HUES6 (cell line): Measurements from ENCODE around the gene ACVR1C.

Source experiments
- H3K27ac ChIP-seq: 2 replicates; pipeline ENCODE4 v1.7.0; 2013; ENCODE audit warnings: low read depth, mild to moderate bottlenecking, low read length, inconsistent platforms
- H3K27me3 ChIP-seq: 2 replicates; pipeline ENCODE4 v1.6.1; 2013; ENCODE audit warnings: low read length; ENCODE audit not compliant: control insufficient read depth, insufficient read depth
- H3K36me3 ChIP-seq: 2 replicates; pipeline ENCODE4 v1.6.1; 2013; ENCODE audit warnings: low read length; ENCODE audit not compliant: control insufficient read depth, insufficient read depth
- H3K4me1 ChIP-seq: 2 replicates; pipeline ENCODE4 v1.6.1; 2013; ENCODE audit warnings: low read length; ENCODE audit not compliant: control insufficient read depth, insufficient read depth
- H3K4me3 ChIP-seq: 2 replicates; pipeline ENCODE4 v1.5.1; 2013; ENCODE audit warnings: low read depth, low read length
- H3K9ac ChIP-seq: one replicate; pipeline ENCODE4 v1.6.1; 2013; ENCODE audit warnings: mild to moderate bottlenecking, low read length
- H3K9me3 ChIP-seq: 2 replicates; pipeline ENCODE4 v1.6.1; 2013; ENCODE audit warnings: low read depth, low read length; ENCODE audit not compliant: control insufficient read depth, insufficient read depth

ACVR1C gene

DNA sequence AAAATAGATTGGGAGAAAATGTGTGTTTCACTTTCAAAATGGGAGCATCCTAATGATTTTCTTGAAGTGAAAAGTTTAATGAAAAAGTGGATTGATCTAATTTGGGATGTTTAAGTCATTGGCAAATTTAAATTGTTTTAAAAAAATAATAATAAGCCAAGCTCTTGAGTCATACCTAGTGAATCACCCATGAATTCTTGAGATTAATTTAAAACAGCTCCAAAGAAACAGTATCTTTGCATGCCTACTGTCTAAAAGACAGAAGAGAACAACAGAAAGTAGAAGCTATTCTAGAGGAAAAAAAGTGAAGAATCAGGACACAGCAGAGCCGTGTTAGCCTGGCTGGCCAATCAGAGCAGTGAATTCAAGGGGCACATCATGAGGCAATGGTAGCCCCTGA is 7.7 kb downstream of the ACVR1C start:
- no peak overlapping the region for H3K27ac ChIP-seq
- H3K4me3 ChIP-seq, result no peak overlapping the region
- H3K9me3 ChIP-seq, result no peaks in the 10 kb centered on the region
- no peaks in the 10 kb centered on the region for H3K4me1 ChIP-seq
- no peak overlapping the region for H3K9ac ChIP-seq
- peaks cover 28% of the 10 kb centered on the region for H3K27me3 ChIP-seq
- no peaks in the 10 kb centered on the region for H3K36me3 ChIP-seq

DNA sequence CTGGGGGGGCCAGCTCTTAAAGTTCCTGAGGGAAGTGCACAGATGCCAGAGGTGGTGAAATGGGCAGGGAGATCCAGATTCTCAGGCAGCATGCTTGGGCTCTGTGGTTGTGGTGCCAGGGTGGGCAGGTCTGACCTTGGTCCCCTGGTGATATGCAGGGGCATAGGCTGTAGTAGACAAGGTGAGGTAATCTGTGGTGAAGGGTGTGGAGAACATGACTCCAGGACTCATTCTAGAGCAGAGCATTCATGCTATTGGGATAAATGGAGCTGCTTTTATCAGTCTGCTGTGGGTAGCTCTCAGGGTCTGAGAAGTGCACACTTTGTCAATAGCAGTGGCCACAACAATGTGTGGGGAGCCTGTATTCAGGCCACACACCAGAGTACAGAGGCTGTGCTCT is 16.9 kb downstream of the ACVR1C start:
- Histone ChIP-seq H3K4me3 (no peak overlapping the region), H3K4me1 (no peaks in the 10 kb centered on the region), H3K36me3 (no peaks in the 10 kb centered on the region), H3K9me3 (no peaks in the 10 kb centered on the region), H3K27me3 (no peaks in the 10 kb centered on the region), H3K27ac (no peak overlapping the region), H3K9ac (no peak overlapping the region)

- Histone ChIP-seq H3K4me3 (no peak overlapping the region), H3K27ac (no peak overlapping the region), H3K36me3 (no peaks in the 10 kb centered on the region)
Observed at GRCh38 chr2:157611110-157611509, 17.6 kb downstream of the ACVR1C start.

GRCh38 chr2:157606534-157606933 is 22.1 kb downstream of the ACVR1C start:
- H3K9me3 ChIP-seq, result no peaks in the 10 kb centered on the region
- H3K9ac ChIP-seq, result no peak overlapping the region
- no peak overlapping the region for H3K27ac ChIP-seq
- no peaks in the 10 kb centered on the region for H3K36me3 ChIP-seq
- no peak overlapping the region for H3K4me3 ChIP-seq
- H3K27me3 ChIP-seq, result no peaks in the 10 kb centered on the region
- H3K4me1 ChIP-seq, result no peaks in the 10 kb centered on the region

More at GRCh38 chr2:157611110-157611509, 17.6 kb downstream of the ACVR1C start:
- Histone ChIP-seq H3K4me1 (no peaks in the 10 kb centered on the region), H3K27me3 (no peaks in the 10 kb centered on the region), H3K9ac (no peak overlapping the region), H3K9me3 (no peaks in the 10 kb centered on the region)

- no peaks in the 10 kb centered on the region for H3K27me3 ChIP-seq
- H3K4me3 ChIP-seq, result no peak overlapping the region
- no peaks in the 10 kb centered on the region for H3K9me3 ChIP-seq
- H3K4me1 ChIP-seq, result no peaks in the 10 kb centered on the region
- H3K27ac ChIP-seq, result no peak overlapping the region
- no peaks in the 10 kb centered on the region for H3K36me3 ChIP-seq
- no peak overlapping the region for H3K9ac ChIP-seq
Observed at GRCh38 chr2:157603198-157603597, 25.5 kb downstream of the ACVR1C start.

- no peaks in the 10 kb centered on the region for H3K9me3 ChIP-seq
- no peak overlapping the region for H3K4me3 ChIP-seq
- no peaks in the 10 kb centered on the region for H3K4me1 ChIP-seq
- no peaks in the 10 kb centered on the region for H3K36me3 ChIP-seq
- H3K9ac ChIP-seq, result no peak overlapping the region
- no peak overlapping the region for H3K27ac ChIP-seq
- peaks cover 10% of the 10 kb centered on the region for H3K27me3 ChIP-seq
Observed at GRCh38 chr2:157601807-157602206, 26.9 kb downstream of the ACVR1C start.

DNA sequence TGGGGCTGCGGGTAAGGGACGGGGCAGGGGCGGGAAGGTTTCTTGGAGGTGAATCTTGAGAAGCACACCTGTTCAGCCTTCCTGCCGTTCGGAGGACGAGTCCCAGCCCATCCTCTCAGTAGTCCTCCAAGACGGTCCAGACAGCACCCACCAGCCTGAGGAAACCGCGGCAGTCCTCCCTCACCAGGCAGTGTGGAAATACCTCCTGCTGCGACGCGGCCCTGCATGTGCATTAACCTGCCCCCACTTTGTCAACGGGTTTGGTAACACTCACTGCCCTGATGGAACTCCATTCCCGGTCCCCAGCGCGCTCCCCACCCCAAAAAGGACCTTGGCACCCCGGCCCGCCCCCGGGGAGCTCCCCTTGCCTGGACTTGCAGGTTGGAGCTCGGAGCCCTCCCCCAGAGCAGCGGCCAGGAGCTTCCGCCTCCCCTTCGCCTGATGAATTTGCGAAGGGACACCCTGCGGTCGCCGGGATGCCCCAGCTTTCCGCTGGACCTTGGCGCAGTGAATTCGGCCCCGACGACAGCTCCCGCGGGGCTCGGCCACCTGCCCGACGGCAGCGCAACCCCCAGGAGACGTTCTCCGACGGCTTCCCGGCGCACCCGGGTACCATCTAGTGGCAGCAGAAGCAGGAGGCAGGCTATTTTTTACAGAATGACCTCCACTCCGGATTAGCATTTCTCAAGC is 31.5 kb downstream of the ACVR1C start:
- peaks cover 26% of the 10 kb centered on the region for H3K27me3 ChIP-seq
- peak overlapping the region; percentile 46 for H3K4me3 ChIP-seq
- no peak overlapping the region for H3K9ac ChIP-seq
- H3K36me3 ChIP-seq, result no peaks in the 10 kb centered on the region
- no peaks in the 10 kb centered on the region for H3K9me3 ChIP-seq
- H3K4me1 ChIP-seq, result no peaks in the 10 kb centered on the region
- H3K27ac ChIP-seq, result no peak overlapping the region

- Histone ChIP-seq H3K27me3 (peaks cover 26% of the 10 kb centered on the region), H3K4me1 (no peaks in the 10 kb centered on the region), H3K36me3 (no peaks in the 10 kb centered on the region)
Observed at GRCh38 chr2:157593411-157593810, 35.3 kb downstream of the ACVR1C start.

GRCh38 chr2:157592948-157593347 is 35.7 kb downstream of the ACVR1C start:
- H3K27me3 ChIP-seq, result peaks cover 26% of the 10 kb centered on the region
- no peak overlapping the region for H3K4me3 ChIP-seq
- no peaks in the 10 kb centered on the region for H3K9me3 ChIP-seq
- no peaks in the 10 kb centered on the region for H3K4me1 ChIP-seq
- H3K27ac ChIP-seq, result no peak overlapping the region
- no peaks in the 10 kb centered on the region for H3K36me3 ChIP-seq
- no peak overlapping the region for H3K9ac ChIP-seq

More at GRCh38 chr2:157593411-157593810, 35.3 kb downstream of the ACVR1C start:
- Histone ChIP-seq H3K4me3 (no peak overlapping the region), H3K9ac (no peak overlapping the region), H3K27ac (no peak overlapping the region), H3K9me3 (no peaks in the 10 kb centered on the region)

DNA sequence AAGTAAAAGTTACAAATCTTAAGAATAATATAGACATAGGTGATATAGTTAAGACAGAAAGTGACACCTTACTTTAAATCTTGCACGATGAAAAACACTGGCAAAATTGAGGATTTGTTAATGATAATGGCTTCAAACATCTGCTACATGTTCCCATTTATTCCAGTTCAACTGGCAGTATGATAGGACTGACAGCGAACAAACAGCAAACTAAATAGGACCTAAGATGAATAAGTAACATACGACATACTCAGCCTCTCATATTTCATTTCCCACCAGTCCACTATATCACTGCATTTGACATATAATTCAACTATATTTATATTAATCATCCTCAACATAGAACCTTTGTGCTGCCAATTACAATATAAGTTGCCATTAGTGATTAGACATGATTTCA is 36.3 kb downstream of the ACVR1C start:
- H3K36me3 ChIP-seq, result no peaks in the 10 kb centered on the region
- H3K9ac ChIP-seq, result no peak overlapping the region
- no peak overlapping the region for H3K4me3 ChIP-seq
- no peaks in the 10 kb centered on the region for H3K9me3 ChIP-seq
- H3K4me1 ChIP-seq, result no peaks in the 10 kb centered on the region
- no peak overlapping the region for H3K27ac ChIP-seq
- H3K27me3 ChIP-seq, result peaks cover 22% of the 10 kb centered on the region

DNA sequence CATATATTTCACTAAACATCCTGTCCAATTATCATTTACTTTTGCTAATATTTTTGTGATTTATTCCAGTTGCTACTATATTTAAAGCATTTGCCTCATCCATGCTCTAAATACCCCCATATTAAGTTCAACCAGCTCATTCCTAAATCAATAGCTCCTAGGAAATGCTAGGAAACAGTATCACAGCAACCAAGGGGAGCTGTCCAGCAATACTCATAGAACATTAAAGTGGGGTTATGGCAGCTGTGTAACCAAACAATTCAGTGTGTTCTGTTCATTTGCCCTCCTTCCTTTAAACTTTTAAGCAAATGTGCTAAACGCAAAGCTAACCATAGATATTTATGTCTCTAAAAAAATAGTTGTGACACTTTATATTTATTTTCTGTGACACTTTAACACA is 41.1 kb downstream of the ACVR1C start:
- Histone ChIP-seq H3K4me1 (no peaks in the 10 kb centered on the region), H3K4me3 (no peak overlapping the region), H3K27ac (no peak overlapping the region), H3K36me3 (no peaks in the 10 kb centered on the region), H3K9ac (no peak overlapping the region), H3K9me3 (no peaks in the 10 kb centered on the region), H3K27me3 (no peaks in the 10 kb centered on the region)
